Liver (tissue), 9 donors: ENCODE measurements around the gene BDH1. TPM values are rescaled to one million over a fixed set of nuclear protein-coding genes. Genes with fewer than 3 reads are reported as not detected.

ENCODE experiments used
- DNase-seq: peaks from one replicate; pipeline ENCODE4 v3.0.0-alpha.2; 2017; ENCODE audit warnings: low spot score
- H3K27ac ChIP-seq, 2 donors: one replicate each; pipeline ENCODE4 v1.7.0; 2013; ENCODE audit warnings: inconsistent platforms in 2 of 2, low read length in 2 of 2, control low read depth in 1 of 2, low read depth in 1 of 2, mild to moderate bottlenecking in 1 of 2
- H3K27me3 ChIP-seq, 4 donors: one replicate each; pipeline versions ENCODE4 v1.6.1 to v1.7.0; 2013; ENCODE audit warnings: low read length in 3 of 4, inconsistent platforms in 1 of 4, mild to moderate bottlenecking in 1 of 4, moderate library complexity in 1 of 4; ENCODE audit not compliant: control insufficient read depth in 4 of 4, insufficient read depth in 4 of 4
- H3K36me3 ChIP-seq, 4 donors: one replicate each; pipeline versions ENCODE4 v1.6.1 to v1.7.0; 2013; ENCODE audit warnings: low read length in 3 of 4, mild to moderate bottlenecking in 3 of 4, low read depth in 1 of 4, moderate library complexity in 1 of 4; ENCODE audit not compliant: control insufficient read depth in 4 of 4, insufficient read depth in 3 of 4
- H3K4me1 ChIP-seq, 4 donors: one replicate each; pipeline versions ENCODE4 v1.6.1 to v1.7.0; 2013; ENCODE audit warnings: low read length in 3 of 4, mild to moderate bottlenecking in 3 of 4, moderate library complexity in 1 of 4; ENCODE audit not compliant: control insufficient read depth in 4 of 4, insufficient read depth in 4 of 4
- H3K4me3 ChIP-seq, 3 donors: one replicate each; pipeline versions ENCODE4 v1.6.1 to v1.7.0; 2013; ENCODE audit warnings: low read length in 3 of 3, control low read depth in 1 of 3, low read depth in 1 of 3, mild to moderate bottlenecking in 1 of 3
- H3K9ac ChIP-seq, 2 donors: one replicate each; pipeline ENCODE4 v1.7.0; 2013; ENCODE audit warnings: low read length in 2 of 2, mild to moderate bottlenecking in 2 of 2, moderate library complexity in 2 of 2, control low read depth in 1 of 2, low read depth in 1 of 2
- H3K9me3 ChIP-seq, 4 donors: one replicate each; pipeline versions ENCODE4 v1.6.1 to v1.7.0; 2013; ENCODE audit warnings: low read length in 3 of 4; ENCODE audit not compliant: control insufficient read depth in 4 of 4
- EGR1 ChIP-seq, 2 donors: IDR thresholded peaks; 2 replicates each; pipeline ENCODE4 v1.6.1; 2016 to 2018; ENCODE audit warnings: antibody characterized with exemption in 2 of 2, low read depth in 2 of 2
- FOXA1 ChIP-seq: IDR thresholded peaks from 2 replicates; pipeline ENCODE4 v1.6.1; 2016; ENCODE audit warnings: antibody characterized with exemption
- FOXA2 ChIP-seq: IDR thresholded peaks from 2 replicates; pipeline ENCODE4 v1.6.1; 2016; ENCODE audit warnings: antibody characterized with exemption
- GABPA ChIP-seq, 2 donors: IDR thresholded peaks in 1 of 2; conservative IDR thresholded peaks in 1 of 2; 2 replicates each; pipeline ENCODE4 v1.6.1; 2016; ENCODE audit warnings: antibody characterized with exemption in 2 of 2, mild to moderate bottlenecking in 1 of 2, moderate library complexity in 1 of 2
- HNF4A ChIP-seq, 2 donors: conservative IDR thresholded peaks; 2 replicates each; pipeline ENCODE4 v1.6.1; 2016; ENCODE audit warnings: antibody characterized with exemption in 2 of 2, mild to moderate bottlenecking in 2 of 2
- HNF4G ChIP-seq: IDR thresholded peaks from 2 replicates; pipeline ENCODE4 v1.6.1; 2016; ENCODE audit warnings: antibody characterized with exemption
- JUND ChIP-seq, 2 donors: IDR thresholded peaks; 2 replicates each; pipeline ENCODE4 v1.6.1; 2016; ENCODE audit warnings: antibody characterized with exemption in 2 of 2
- MAX ChIP-seq: IDR thresholded peaks from 2 replicates; pipeline ENCODE4 v1.6.1; 2016; ENCODE audit warnings: antibody characterized with exemption
- NR2F2 ChIP-seq: IDR thresholded peaks from 2 replicates; pipeline ENCODE4 v1.6.1; 2016; ENCODE audit warnings: antibody characterized with exemption
- RAD21 ChIP-seq, 2 donors: IDR thresholded peaks; 2 replicates each; pipeline ENCODE4 v1.6.1; 2016; ENCODE audit warnings: antibody characterized with exemption in 2 of 2, mild to moderate bottlenecking in 2 of 2
- REST ChIP-seq: IDR thresholded peaks from 2 replicates; pipeline ENCODE4 v1.6.1; 2016; ENCODE audit warnings: antibody characterized with exemption, mild to moderate bottlenecking
- RXRA ChIP-seq, 2 donors: IDR thresholded peaks; 2 replicates each; pipeline ENCODE4 v1.6.1; 2017 to 2018; ENCODE audit warnings: antibody characterized with exemption in 2 of 2, mild to moderate bottlenecking in 1 of 2
- SP1 ChIP-seq: IDR thresholded peaks from 2 replicates; pipeline ENCODE4 v1.6.1; 2018; ENCODE audit warnings: antibody characterized with exemption, mild to moderate bottlenecking
- YY1 ChIP-seq: IDR thresholded peaks from 2 replicates; pipeline ENCODE4 v1.6.1; 2016; ENCODE audit warnings: antibody characterized with exemption, mild to moderate bottlenecking
- WGBS: extraction: QIAGEN DNeasy Blood & Tissue Kit; methylation state at CpG from one replicate; pipeline ENCODE4 v1.1.7; 2013; 5-methylcytosine and 5-hydroxymethylcytosine counted together
- polyA plus RNA-seq, 2 donors: library from polyadenylated mRNA; stranded (reverse) in 1 of 2; unstranded in 1 of 2; fragments of 200-250 nt in 1 of 2; fragments of >200 nt in 1 of 2; fragmentation: Nextera tagmentation in 1 of 2; extraction: Ambion mirVana in 1 of 2; gene quantifications; one replicate each; pipeline versions ENCODE4 v1.2.1 to v1.2.3, GENCODE V29; 2013 to 2015
- total RNA-seq, 2 donors: library from RNA; depleted of rRNA; stranded (reverse); fragments of >200 nt; gene quantifications; one replicate each; pipeline ENCODE4 v1.2.3, GENCODE V29; 2014
- TF ChIP-seq, protein P1 (sequence below): IDR thresholded peaks from 2 replicates; pipeline ENCODE4 v1.6.1; 2016; ENCODE audit warnings: antibody characterized with exemption
- donor health status: healthy.
- donor health status: healthy.
- donor health status: healthy.
- donor health status: healthy.
- donor health status: healthy.

The BDH1 gene
- total and polyA plus RNA-seq, 4 donors: 49.4 to 268 (median 177) TPM

- Histone ChIP-seq H3K9ac (no peak overlapping the region), H3K27ac (no peak overlapping the region), H3K36me3 (peaks cover 6 to 45% (median 37%) of the 10 kb centered on the region in 4 donors), H3K4me3 (no peak overlapping the region), H3K9me3 (no peaks in the 10 kb centered on the region), H3K27me3 (no peaks in the 10 kb centered on the region), H3K4me1 (peaks cover 4 to 35% (median 12%) of the 10 kb centered on the region in 4 donors)
- WGBS: 79% methylated on average over 5 of the region's 5 CpGs
- no peak for DNase-seq
- TF ChIP-seq RAD21 (IDR thresholded peaks at IDR 0.05): no peak
- TF ChIP-seq NR2F2: no peak
- TF ChIP-seq FOXA2: no peak
- TF ChIP-seq REST: no peak
- no peak for TF ChIP-seq GABPA (IDR thresholded peaks at IDR 0.05 in 1 of 2, conservative IDR thresholded peaks at IDR 0.05 in 1 of 2)
- TF ChIP-seq MAX: no peak
- TF ChIP-seq RXRA (IDR thresholded peaks at IDR 0.05): no peak
- TF ChIP-seq HNF4G: no peak
- TF ChIP-seq SP1: no peak
- TF ChIP-seq HNF4A (conservative IDR thresholded peaks at IDR 0.05): no peak
Observed at GRCh38 chr3:197522881-197523441, 32.8 kb downstream of the BDH1 start.

DNA sequence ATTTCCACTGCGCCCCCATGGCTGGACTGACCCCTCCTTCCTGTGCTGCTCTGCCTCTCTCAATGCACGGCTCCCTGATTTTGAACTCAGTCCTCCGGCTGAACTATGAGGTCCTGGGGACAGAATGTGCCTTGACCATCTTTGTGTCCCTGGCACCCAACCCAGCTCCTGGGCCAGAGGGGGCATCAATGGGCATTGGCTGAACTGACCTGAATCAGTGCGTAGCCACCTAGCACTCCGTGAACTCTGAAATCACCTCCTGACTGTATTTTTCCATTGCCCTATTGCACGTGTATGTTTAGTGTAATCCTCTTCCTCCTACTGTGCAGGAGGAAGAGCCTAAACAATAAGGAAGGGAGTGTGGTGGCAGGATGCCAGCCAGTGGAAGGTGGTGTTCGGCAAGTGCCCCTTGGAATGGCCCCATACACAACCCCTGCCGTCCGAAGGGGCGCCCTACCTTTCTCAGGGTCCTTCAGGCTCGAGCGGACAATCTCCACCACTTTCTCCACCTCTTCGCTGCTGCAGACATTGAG is 33.5 kb downstream of the BDH1 start:
- no peak for DNase-seq
- Histone ChIP-seq H3K9me3 (no peaks in the 10 kb centered on the region), H3K27ac (peak overlapping the region in 1 of 2 donors; percentile 11), H3K36me3 (peaks cover 6 to 38% (median 30%) of the 10 kb centered on the region in 4 donors), H3K9ac (no peak overlapping the region), H3K4me1 (peaks cover 4 to 35% (median 12%) of the 10 kb centered on the region in 4 donors), H3K27me3 (no peaks in the 10 kb centered on the region), H3K4me3 (no peak overlapping the region)
- WGBS: 77% methylated on average over 13 of the region's 13 CpGs
- TF ChIP-seq FOXA2: no peak
- TF ChIP-seq RXRA (IDR thresholded peaks at IDR 0.05): peak in 1 of 2 donors; percentile 22

GRCh38 chr3:197521277-197522182 is 34.2 kb downstream of the BDH1 start:
- H3K9me3 ChIP-seq: no peaks in the 10 kb centered on the region
- H3K36me3 ChIP-seq: peaks cover 5 to 31% (median 23%) of the 10 kb centered on the region in 4 donors
- no peak for DNase-seq
- 87% methylated on average over 18 of the region's 18 CpGs for WGBS
- peaks cover 5 to 35% (median 14%) of the 10 kb centered on the region in 4 donors for H3K4me1 ChIP-seq
- H3K27me3 ChIP-seq: no peaks in the 10 kb centered on the region
- H3K4me3 ChIP-seq: no peak overlapping the region
- TF ChIP-seq SP1 (no peak), EGR1 (IDR thresholded peaks at IDR 0.05; ENCODE audit: low read depth in 2 of 2) (no peak), YY1 (no peak), GABPA (IDR thresholded peaks at IDR 0.05 in 1 of 2, conservative IDR thresholded peaks at IDR 0.05 in 1 of 2) (no peak), HNF4A (conservative IDR thresholded peaks at IDR 0.05) (no peak), RXRA (IDR thresholded peaks at IDR 0.05) (no peak), FOXA1 (no peak), MAX (no peak), REST (no peak), JUND (IDR thresholded peaks at IDR 0.05) (no peak), RAD21 (IDR thresholded peaks at IDR 0.05) (no peak)
- TF ChIP-seq, protein P1, sequence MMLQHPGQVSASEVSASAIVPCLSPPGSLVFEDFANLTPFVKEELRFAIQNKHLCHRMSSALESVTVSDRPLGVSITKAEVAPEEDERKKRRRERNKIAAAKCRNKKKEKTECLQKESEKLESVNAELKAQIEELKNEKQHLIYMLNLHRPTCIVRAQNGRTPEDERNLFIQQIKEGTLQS: no peak
- H3K9ac ChIP-seq: no peak overlapping the region
- peak overlapping the region in 1 of 2 donors; percentile 11 for H3K27ac ChIP-seq
